Measurements from ENCODE around the gene DNAJC13.

DNAJC13 gene

DNA sequence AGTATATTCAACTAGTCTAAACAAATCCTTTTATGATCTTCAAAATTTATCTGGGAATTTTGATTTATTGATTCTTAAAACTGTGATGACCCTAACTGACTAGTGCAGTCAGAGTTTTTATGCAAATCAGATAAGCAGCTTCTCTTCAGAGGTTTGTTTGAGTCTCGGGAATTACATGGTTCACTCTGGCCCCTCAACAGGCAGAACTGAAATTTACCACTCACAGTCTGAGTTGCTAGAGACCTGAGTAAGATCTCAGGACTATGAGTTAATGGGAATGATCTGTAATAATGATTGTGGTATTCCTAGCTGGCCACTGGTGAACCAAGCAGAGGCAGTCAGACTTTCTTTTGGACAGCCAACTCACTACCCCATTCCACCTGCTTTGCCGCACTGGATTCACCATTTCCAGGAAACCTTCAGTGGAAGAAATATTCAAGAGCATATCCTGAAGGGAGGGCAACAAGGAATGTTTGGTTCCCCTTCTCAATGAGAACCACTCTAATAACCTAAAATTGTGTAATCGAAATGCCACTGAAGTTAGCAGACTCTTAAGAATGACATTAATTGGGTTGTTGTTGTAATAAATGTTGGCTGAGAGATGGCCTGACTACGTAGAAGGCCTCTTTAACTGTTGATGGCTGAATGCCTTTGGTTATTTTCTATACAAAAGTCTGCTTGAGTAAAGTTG, 11.5 kb upstream of the DNAJC13 start:
- no peak for DNase-seq

DNA sequence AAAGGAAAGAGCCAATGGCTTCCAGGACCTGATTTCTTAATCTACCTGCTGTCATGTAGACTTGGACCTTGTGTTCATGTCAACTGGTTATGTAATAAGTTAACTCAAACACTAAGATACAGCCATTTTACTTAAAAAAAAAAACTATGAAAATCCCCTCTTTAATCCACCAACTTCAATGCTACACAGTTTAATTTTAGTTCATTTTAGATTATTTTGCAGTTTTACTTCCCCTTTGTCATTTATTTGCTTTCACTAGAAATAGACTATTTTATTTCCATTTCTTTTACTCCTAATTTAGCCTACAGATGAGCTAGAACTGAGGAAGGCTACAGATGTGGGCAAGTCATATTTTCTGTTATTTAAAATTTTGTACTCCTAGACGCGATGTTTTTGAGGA, 10.7 kb upstream of the DNAJC13 start:
- no peak for DNase-seq

DNA sequence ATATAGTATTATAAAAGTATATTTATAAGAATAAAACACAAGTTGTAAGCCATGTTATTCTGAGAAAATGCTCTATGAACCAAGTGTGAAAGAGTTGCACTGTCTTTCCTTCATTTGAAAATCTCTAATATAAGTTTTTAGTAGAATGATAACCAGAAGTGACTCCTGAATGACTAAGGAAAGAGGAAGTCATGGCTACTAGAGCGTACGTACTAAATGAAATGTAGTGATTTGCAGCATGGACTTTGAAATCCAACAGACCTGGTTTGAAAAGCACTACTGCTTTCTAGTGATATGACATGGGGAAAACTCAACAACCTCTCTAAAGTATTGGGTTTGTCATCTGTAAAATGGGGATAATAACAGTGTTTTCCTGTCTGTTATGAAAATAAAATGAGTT, 10.3 kb upstream of the DNAJC13 start:
- no peak for DNase-seq

DNA sequence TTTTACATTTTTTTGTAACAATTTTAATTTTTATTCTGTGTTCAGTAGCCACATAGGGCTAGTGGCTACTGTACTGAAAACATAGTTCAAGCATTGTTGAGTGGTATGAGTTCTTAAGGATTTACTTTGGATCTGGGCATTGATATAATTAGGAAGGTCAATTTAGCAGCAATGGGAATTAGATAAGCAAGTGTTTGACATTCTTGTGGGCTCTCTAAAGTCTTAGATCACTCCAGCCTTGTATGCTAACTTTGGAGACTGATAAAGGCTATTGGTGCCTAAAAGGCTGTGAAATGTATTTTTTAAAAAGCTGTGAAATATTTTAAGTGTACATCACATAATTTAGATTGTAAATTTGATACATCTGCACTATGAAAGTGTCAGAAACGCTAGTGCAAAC, 2.5 kb upstream of the DNAJC13 start:
- DNase-seq: no peak

DNA sequence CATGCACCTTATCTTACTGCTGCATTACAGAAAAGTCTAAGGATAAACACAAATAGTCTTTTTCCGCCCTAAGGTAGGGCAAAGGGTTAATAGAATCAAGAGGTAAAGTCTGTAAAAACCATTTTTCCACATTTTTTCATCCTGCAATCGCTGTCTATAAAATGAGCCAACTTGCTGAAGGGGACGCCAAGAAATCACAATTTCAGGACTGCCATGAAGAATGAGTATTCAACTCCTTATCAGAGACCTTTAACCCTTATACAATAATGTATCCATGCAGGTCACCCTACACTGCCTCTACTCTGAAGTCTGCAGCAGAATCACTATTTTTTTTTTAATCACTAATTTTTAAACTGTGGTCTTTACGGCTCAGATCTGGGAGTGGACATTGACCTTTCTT, 1.1 kb upstream of the DNAJC13 start:
- no peak for DNase-seq

DNA sequence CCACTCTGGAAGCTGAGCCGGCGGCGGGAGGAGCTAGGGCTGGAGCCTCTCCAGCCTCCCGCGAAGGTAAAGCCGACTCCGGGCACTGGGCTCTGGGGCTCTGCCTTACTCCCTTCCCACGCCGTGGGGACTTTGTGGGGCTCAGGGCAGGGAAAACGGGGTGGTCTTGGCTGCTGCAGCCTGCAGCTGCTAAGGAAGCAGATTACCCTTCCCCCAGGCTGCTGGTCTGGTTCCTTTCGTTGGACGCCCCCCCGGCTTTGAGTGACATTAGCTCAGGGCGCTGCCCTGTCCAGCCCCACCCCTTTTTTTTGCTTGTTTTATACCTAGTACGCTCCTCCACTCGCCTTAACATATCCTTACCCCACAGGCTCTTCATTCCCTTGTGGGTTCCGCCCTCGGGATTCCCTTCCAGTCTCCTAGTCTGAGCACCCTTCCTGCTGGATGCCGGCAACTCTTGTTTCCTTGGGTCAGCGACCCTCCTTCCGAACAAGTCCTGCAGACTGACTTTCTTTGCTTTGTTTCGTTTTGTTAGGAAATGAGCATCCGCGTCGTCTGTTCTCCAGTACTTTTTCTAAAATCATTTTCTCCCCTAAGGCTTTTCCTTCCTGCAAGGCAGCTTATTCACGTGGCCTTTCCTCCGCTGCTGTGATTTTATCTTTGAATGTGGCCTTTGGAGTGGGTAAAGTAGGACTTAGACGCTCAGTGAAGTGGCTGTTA, 551 bp downstream of the DNAJC13 start:
- peak in 1 of 2 experiments; percentile 40 for DNase-seq

DNA sequence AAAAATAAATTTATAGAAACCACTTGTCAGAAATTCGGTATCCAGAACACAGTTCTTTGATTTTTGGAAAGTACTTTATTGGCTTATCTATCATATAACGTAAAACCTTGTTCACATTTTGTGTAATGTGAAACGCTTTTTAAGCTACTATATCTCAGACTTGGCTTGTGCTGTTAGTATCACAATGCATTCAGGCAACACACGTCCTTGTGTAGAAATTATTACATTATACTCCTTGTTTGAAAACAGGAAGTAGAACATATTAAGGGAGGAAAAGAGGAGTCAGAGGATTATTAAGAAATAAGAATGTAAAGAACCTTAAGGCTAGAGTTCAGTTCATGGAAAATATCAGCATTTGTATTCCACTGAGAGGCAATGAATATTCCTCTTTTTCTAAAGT, 1.6 kb downstream of the DNAJC13 start:
- DNase-seq: no peak

DNA sequence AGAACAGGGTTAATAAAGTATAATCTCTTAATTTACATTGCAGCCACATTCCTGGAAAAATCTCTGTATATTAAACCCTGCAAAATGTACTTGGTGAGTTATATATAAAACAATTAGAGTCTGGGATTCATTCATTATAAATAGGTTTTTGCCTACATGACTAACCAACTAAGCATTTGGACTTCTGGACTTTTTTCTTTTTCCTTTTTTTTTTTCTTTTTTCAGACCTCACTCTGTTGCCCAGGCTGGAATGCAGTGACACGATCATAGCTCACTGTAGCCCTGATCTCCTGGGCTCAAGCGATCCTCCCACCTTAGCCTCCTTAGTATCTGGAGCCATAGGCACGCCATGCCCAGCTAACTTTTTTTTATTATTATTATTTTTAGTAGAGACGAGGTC, 4.5 kb downstream of the DNAJC13 start:
- DNase-seq: no peak

DNA sequence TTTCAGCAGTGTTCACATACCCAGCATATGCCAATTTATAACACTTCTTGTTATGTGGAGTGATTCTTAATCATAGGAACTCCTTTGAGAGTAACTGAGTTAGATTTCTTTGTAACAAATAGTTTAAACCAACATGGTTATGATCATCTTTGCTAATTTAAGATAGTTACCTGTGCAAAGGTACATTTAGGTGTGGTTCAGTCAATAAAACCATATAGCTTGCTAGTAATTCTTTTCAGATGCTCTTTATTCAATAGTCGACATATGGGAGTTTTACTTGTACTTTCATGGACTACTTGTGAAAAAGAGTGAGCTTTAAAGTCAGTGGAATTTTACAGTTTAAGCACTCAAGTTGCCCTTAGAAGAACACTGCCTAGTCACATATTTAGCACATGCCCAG, 5.2 kb downstream of the DNAJC13 start:
- DNase-seq: no peak

DNA sequence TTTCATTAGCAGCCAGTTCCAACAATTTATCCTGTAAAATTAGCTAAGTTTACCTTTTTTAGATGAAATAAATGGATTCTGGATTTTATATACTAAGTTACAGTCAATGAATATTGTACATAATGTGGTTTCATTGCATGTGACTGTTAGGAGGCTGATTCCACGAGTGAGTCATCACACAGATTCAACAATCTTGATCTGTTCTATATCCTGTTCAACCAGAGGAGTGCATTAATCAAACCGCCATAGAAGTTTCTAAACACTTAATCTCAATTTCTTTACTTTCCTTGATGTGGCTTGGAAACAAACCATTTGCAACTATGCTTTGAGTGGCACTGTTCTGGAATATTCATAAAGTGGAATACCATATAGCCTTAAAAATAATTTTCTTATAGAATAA, 15.3 kb downstream of the DNAJC13 start:
- DNase-seq: no peak

DNA sequence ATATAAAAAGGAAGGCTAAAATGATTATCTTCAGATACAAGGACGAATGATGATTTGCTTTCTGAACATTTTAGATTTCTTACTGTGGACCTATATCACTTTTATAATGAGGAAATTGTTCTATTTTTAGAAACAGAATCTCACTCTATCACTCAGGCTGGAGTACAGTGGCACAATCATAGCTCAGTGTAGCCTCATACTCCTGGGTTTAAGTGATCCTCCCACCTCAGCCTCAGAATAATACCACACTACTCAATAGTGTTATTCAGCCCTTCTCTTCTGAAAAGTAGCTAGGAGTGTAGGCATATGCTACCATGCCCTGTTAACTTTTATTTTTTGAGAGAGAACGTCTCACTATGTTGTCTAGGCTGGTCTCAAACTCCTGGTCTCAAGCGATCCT, 15.8 kb downstream of the DNAJC13 start:
- DNase-seq: no peak

DNA sequence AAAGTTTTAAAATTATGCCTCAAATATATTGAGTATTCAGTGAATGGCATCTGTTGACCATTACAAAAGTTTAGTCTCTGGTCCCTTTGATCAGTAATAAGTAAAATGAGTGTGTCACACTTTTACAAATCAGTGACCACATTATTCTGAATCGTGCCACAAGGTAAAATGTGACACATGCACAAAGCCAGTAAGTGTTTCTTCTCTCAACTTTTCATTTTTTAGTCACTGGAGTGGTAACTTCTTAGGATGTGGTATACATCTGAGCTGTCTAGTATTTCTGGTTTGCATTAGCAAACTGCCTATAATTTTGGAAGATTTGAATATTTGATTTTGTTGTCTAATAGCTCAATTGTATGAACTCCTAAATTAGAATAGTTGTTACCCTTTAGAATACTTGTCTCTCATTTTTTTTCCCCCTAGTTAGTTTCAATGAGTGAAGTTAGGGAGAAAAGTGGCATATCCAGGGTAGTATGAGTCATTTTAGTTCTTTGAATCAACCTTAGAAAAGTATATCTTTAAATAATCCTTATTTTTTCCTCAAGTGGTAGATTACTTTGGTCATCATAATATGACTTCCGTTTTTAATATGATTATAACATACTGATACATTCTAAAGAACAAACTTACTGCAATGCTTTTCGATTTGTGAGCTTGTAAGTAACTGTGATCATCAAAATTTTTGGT, 18.1 kb downstream of the DNAJC13 start:
- DNase-seq: no peak

DNA sequence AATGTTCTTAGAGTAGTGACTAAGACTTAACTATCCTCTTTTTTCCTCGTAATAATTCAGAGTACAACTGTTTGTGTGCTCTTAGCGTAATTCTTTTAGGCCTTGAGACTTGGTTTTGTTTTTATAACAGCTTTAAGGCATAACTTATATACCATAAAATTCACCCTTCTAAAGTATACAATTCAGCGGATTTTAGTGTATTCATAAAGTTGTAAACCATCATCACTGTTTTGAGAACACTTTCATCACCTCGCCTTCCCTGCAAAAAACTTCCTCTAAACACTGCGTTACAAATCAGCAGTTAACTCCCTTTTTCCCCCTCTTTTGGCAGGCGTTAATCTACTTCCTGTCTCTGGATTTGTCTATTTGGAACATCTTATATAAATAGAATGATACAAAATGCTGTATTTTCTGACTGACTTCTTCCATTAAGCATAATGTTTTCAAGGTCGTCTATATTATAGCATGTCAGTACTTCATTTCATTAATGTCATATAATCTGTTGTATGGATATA, 18.7 kb downstream of the DNAJC13 start:
- DNase-seq: no peak

DNA sequence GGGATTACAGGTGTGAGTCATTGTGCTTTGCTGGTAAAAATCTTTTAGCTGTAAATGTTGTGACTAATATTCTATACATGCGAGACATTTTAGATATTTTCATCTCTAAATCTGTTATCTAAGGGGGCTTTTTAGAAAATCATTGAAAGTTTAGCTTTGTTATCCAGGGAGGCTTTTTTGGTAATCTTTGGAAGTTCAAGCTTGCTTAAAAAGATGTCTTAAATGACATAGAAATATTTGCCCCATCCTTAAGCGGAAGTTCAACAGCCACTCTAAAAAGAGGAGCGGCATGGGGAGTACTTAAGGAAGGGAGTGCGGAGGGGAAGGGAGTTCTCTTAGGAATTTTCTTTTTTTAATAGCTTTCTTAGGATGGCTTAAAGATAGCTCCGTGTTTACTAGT, 26.1 kb downstream of the DNAJC13 start:
- DNase-seq: no peak

DNA sequence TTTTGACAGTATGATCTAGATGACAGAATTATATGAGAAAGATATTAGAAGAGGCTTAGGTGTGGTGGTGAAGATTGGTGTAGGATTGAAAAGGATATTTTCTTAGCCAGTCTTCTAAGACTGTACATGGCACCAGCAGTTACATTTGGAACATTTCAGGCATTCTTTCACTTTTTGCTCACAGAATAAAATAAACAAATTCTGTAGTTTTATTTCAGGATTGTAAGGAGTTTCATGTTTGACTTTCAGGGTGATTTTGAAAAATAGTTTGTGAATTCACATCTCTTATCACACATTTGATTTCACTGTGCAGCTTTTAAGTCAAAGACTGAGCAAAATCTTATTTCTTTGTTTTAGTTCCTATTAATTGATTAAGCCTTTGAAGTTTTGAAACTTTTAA, 27.1 kb downstream of the DNAJC13 start:
- DNase-seq: no peak

DNA sequence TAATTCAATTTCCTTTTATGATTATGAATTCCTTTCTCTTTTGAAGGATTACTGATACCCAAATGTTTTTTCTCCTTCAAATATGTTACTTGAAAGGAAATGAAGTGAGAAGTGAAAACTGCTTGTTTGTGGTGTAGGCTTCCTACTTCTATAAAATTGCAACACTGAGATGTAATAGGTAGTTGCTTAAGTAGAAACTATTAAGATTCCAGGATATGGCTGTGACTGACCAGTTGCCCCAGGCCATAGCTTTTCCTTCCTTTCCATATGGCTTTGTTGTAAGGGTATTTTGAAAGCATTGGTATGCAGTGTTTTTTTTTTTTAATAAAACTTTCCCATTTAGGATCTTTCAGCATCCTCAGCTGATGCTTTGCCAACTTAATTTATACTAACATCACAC, 28.5 kb downstream of the DNAJC13 start:
- DNase-seq: no peak

DNA sequence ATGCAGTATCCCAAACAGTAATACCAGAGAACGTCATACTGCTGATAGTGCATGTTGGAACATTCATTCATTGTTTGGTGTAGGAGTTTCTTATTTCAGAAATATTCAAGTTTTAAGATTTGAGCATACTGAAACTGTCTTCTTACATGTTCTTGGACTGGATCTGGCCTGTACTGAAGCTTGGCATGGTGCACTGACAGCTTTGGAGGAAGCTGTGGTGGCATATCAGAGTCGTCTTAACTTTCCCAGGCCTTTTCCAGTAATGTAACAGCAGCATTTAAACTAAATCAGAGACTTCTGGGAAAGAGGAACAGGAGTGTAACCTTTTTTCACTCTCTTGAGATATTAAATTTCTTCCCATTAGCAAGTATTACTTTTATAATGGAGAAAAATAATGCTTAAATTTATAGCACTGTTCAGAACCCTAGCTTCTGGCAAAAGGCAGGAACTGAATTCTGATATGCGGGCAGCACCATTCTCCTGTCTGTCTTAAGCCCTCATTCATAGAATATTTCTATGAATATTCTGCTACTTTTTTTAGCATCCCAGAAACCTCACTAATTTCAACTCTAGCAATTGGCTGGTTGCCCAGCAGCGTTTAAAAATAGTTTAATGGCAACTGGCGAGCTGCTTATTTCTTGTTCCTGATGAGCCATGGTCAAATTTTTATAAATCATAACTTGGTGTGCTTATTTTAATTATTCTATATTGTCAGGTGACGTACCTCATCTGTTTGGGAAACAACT, 31.1 kb downstream of the DNAJC13 start:
- no peak for DNase-seq

DNA sequence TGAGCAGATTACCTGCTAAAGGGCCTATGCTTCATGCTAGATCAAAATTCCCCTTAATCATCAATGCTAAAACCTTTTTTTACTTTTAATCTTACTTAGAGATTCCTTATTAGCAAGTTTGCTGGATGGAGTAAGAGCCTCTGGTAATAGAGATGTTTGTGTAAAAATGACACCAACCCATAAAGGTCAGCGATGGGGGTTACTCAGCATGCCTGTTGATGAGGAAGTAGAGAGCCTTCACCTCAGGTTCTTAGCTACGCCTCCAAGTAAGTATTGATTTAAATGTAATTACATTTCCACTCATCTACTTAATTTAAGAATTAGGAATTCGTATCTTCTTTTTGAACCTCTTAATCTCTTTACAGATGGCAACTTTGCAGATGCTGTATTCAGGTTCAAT, 38.8 kb downstream of the DNAJC13 start:
- no peak for DNase-seq

DNA sequence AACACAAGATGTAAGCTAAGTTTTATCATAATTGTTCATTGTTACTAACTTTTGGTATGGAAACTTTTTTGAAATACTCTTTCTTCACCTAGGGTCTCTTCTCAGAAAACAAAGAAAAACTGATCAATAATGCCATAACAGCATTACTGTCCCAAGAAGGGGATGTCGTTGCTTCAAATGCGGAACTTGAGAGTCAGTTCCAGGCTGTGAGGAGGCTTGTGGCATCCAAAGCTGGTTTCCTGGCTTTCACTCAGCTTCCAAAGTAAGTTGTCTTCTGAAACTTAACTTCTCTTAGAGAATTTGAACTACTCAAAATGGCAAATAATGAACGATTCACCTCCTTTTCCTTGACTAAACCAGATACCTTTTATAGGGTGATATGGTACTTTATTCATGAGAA, 39.3 kb downstream of the DNAJC13 start:
- no peak for DNase-seq

DNA sequence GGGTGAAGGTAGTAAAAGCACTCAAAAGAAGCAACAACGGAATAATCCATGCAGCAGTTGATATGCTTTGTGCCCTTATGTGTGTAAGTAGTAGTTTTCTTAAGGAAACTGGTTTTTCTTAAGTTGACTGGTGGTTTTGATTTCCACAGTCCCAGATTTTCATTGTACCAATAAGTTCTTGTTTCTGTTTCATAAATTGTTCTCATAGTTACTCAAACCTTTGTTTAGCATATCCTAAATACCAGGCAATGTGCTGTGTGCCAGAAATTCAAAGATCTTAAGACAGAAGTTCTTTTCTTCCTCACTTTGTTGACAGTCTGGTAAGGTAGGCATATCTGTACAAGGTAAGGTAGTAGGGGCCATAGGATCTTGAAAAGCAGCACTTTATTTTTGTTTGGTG, 40.0 kb downstream of the DNAJC13 start:
- no peak for DNase-seq

DNA sequence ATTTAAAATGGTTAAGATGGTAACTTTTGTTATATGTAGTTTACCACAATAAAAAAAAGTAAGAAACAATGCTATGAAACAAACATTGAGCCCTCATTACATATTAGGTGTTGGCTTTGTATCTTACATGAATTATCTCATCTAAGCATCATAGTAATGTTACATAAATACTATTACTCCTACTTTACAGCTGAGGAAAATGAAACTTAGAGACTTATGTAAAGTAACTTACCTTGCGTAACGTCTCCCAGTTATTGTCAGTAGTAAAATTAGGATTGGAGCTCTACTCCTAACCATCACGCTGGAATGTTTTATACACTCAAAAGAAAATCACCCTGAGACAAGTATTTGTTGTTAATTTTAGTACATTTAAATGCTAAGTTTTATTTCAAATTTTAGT, 42.2 kb downstream of the DNAJC13 start:
- no peak for DNase-seq

DNA sequence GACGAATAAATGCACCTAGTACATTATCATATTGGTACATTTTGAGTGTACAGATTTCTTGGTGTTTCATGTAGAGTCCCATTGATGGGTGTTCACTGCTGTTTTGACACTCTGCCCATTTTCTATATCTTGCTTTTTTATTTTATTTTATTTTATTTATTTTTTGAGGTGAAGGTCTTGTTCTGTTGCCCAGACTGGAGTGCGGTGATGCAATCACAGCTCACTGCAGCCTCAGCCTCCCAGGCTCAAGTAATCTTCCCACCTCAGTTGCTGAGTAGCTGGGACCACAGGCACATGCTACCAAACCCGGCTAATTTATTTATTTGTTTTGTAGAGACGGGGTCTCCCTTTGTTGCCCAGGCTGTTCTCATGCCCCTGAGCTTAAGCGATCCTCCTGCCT, 44.2 kb downstream of the DNAJC13 start:
- no peak for DNase-seq

DNA sequence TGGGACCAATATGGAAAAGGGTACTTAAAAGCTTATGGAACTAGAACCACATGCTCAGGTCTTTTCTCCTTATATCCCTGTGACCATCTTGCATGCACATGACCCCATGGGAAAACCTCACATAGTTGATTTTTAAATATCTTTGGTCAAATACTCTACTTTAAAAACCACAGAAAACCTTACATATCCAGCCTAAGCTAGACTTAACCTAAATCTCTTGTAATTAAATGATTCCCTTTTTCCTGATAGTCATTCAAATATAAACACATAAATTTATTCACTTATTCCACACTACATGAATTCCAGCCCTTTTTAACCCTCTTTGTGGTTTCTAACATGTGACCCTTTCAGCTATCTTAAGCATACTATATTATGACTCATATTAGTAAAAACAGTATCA, 46.8 kb downstream of the DNAJC13 start:
- no peak for DNase-seq

Data from SHP77 (cell line).